Measurements from ENCODE around the gene FMNL2. TPM values are rescaled to one million over a fixed set of nuclear protein-coding genes. Genes with fewer than 3 reads are reported as not detected.

FMNL2 gene
- total and polyA plus RNA-seq, 2 of the 4 experiments (the other 2 are of a cell fraction): 10.9 to 11.4 TPM

GRCh38 chr2:152301131-152301530 lies 33.8 kb upstream of the FMNL2 start:
- no TSS peak for BruUV-seq (replicated peaks)
- in situ Hi-C loops (cut with MboI; ENCODE audit: low sequenced_read_pairs): no loop called here
- Histone ChIP-seq H3K36me3 (ENCODE audit: control insufficient read depth, insufficient read depth, low read length) (no peaks in the 10 kb centered on the region), H3K9ac (ENCODE audit: low read depth, low read length) (no peak overlapping the region), H2AFZ (replicated peaks; ENCODE audit: low read length, poor library complexity) (no peak overlapping the region), H2BK20ac (ENCODE audit: low read depth, low read length) (no peak overlapping the region), H2BK5ac (ENCODE audit: low read depth, low read length, poor library complexity, severe bottlenecking) (no peak overlapping the region), H4K20me1 (ENCODE audit: insufficient read depth, low read length) (no peaks in the 10 kb centered on the region), H3K4me2 (ENCODE audit: low read depth, low read length) (no peak overlapping the region), H3K4me1 (ENCODE audit: control insufficient read depth, insufficient read depth, low read length) (no peaks in the 10 kb centered on the region), H3K4ac (ENCODE audit: low read depth, low read length) (no peak overlapping the region), H3K23ac (ENCODE audit: low read depth, low read length) (no peak overlapping the region), H3K18ac (ENCODE audit: low read depth, low read length) (no peak overlapping the region), H4K5ac (ENCODE audit: low read depth, low read length) (no peak overlapping the region), H4K91ac (ENCODE audit: insufficient read depth, low read depth, low read length) (no peak overlapping the region), H2BK120ac (ENCODE audit: low read depth, low read length) (no peak overlapping the region), H3K27me3 (ENCODE audit: control insufficient read depth, insufficient read depth, low read length) (peaks cover 4% of the 10 kb centered on the region), H3K79me1 (ENCODE audit: low read depth in 1 of 2, low read length in 2 of 2) (no peaks in the 10 kb centered on the region), H3K27ac (ENCODE audit: insufficient read depth, low read length) (no peak overlapping the region), H3K14ac (replicated peaks; ENCODE audit: low read depth, low read length) (no peak overlapping the region), H3K56ac (ENCODE audit: extremely low read depth, insufficient read depth, low read length) (no peak overlapping the region), H3K9me3 (ENCODE audit: control insufficient read depth, insufficient read depth, low read length) (peaks cover 2% of the 10 kb centered on the region; the same call in 1 of the 2 replicates), H3K9me1 (ENCODE audit: insufficient read depth, low read length) (no peaks in the 10 kb centered on the region), H4K8ac (ENCODE audit: low read depth in 2 of 2, low read length in 2 of 2) (no peak overlapping the region), H2AK9ac (replicated peaks; ENCODE audit: low read depth, low read length, poor library complexity) (no peak overlapping the region), H3K4me3 (ENCODE audit: insufficient read depth, low read depth, low read length) (no peak overlapping the region), H2AK5ac (ENCODE audit: low read depth, low read length) (no peak overlapping the region), H2BK15ac (ENCODE audit: low read depth, low read length) (no peak overlapping the region)
- dilution Hi-C loops (cut with HindIII; ENCODE audit: low sequenced_read_pairs, unreplicated experiment): no loop called here
- WGBS, 2 experiments (ENCODE audit: extremely low coverage in 2 of 2, insufficient read length in 1 of 2): no CpG with 5 or more reads among the region's 3 CpGs
- ATAC-seq (ENCODE audit: low read depth): no peak
- no peak for DNase-seq
- intact Hi-C loops (cut with micrococcal nuclease): no loop called here
- TF ChIP-seq NFE2L2 (IDR thresholded peaks at IDR 0.05; ENCODE audit: low read depth, low read length) (no peak), USF2 (IDR thresholded peaks at IDR 0.05; ENCODE audit: low read depth, low read length) (no peak), CHD1 (IDR thresholded peaks at IDR 0.05; ENCODE audit: low read depth, low read length) (no peak), RFX5 (IDR thresholded peaks at IDR 0.05; ENCODE audit: low read depth, low read length) (no peak), RCOR1 (IDR thresholded peaks at IDR 0.05; ENCODE audit: insufficient replicate concordance, low read length) (no peak), FOS (IDR thresholded peaks at IDR 0.05; ENCODE audit: low read depth, low read length) (no peak), MAFK (IDR thresholded peaks at IDR 0.05; ENCODE audit: low read depth, low read length) (no peak), SMC3 (IDR thresholded peaks at IDR 0.05; ENCODE audit: low read depth, low read length) (no peak), RAD21 (IDR thresholded peaks at IDR 0.05; ENCODE audit: low read length) (no peak), MXI1 (IDR thresholded peaks at IDR 0.05; ENCODE audit: borderline replicate concordance, low read depth, low read length) (no peak), CEBPB (IDR thresholded peaks at IDR 0.05; ENCODE audit: low read depth, low read length) (no peak), BHLHE40 (IDR thresholded peaks at IDR 0.05; ENCODE audit: low read depth, low read length) (no peak), CTCF (conservative IDR thresholded peaks at IDR 0.05; ENCODE audit: low read depth, low read length) (no peak), ELK1 (IDR thresholded peaks at IDR 0.05; ENCODE audit: borderline replicate concordance, low read depth, low read length) (no peak)
- CTCF ChIA-PET: no interaction called here
- POLR2A ChIA-PET (ENCODE audit: unreplicated experiment): no interaction called here

All from IMR-90 (cell line).